Measurements from ENCODE around the gene LGALS7B. TPM values are rescaled to one million over a fixed set of nuclear protein-coding genes. Genes with fewer than 3 reads are reported as not detected.

The LGALS7B gene
- total RNA-seq, 1 experiment from 2014 or later: 3.2 TPM

DNA sequence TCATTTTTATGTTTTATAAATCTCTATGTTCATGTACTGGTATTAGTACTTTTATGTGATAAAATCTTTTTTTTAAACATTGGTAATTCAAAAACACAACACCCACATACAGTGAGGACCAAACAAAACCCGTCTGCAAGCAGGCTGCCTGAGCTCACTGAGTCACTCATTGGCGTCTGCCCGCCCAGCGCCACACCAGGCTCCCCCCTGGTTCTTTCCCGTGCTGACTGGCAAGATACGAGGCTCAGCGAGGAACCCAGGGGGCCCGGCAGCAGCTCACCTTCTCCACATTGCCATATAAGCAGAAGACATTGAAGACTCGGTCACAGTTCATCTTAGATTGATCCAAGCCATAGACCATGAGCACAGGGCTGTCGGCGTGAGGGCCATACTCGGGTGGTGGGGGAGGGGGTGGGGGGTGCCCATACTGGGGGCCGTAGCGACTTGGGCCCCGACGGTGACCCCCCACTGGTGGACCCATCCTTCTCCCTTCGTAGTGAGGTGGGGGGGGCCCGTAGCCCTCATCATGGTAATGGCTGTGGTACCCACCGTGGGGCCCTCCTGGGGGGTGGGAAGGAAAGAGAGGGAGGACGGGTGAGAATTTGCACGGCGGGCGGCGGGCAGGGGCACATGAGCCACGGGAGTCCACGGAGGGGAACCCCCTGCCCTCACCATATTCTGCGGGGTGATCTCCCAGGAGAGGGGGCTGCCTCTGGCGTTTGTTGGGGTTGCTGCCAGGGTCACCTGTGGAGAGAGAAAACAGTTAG lies 51.0 kb downstream of the LGALS7B start:
- Mint-ChIP-seq H3K4me3 (ENCODE audit: low read depth, unreplicated experiment) (peak overlapping the region; percentile 36), H3K27ac (ENCODE audit: unreplicated experiment) (peak overlapping the region; percentile 92), H3K9me3 (ENCODE audit: low read depth, unreplicated experiment) (no peaks in the 10 kb centered on the region), H3K4me1 (ENCODE audit: low read depth, unreplicated experiment) (peaks cover 34% of the 10 kb centered on the region), H3K27me3 (ENCODE audit: unreplicated experiment) (no peaks in the 10 kb centered on the region), H3K36me3 (ENCODE audit: insufficient read depth, unreplicated experiment) (peaks cover 99% of the 10 kb centered on the region)
- TF ChIP-seq, protein P1, sequence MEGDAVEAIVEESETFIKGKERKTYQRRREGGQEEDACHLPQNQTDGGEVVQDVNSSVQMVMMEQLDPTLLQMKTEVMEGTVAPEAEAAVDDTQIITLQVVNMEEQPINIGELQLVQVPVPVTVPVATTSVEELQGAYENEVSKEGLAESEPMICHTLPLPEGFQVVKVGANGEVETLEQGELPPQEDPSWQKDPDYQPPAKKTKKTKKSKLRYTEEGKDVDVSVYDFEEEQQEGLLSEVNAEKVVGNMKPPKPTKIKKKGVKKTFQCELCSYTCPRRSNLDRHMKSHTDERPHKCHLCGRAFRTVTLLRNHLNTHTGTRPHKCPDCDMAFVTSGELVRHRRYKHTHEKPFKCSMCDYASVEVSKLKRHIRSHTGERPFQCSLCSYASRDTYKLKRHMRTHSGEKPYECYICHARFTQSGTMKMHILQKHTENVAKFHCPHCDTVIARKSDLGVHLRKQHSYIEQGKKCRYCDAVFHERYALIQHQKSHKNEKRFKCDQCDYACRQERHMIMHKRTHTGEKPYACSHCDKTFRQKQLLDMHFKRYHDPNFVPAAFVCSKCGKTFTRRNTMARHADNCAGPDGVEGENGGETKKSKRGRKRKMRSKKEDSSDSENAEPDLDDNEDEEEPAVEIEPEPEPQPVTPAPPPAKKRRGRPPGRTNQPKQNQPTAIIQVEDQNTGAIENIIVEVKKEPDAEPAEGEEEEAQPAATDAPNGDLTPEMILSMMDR (IDR thresholded peaks at IDR 0.05; ENCODE audit: unreplicated experiment): no peak
- no TSS peak for BruUV-seq (replicated peaks)
- DNase-seq: no peak
- intact Hi-C loops (cut with micrococcal nuclease; ENCODE audit: unreplicated experiment): no loop called here
- CTCF ChIA-PET: interaction anchor here (1.3 kb wide), 1 partner anchor 90 kb away, joined by 4 read pairs; the partner anchor contains the start of genes MRPS12 and SARS2

- Mint-ChIP-seq H3K36me3 (ENCODE audit: insufficient read depth, unreplicated experiment) (peaks cover 99% of the 10 kb centered on the region), H3K27me3 (ENCODE audit: unreplicated experiment) (no peaks in the 10 kb centered on the region), H3K4me3 (ENCODE audit: low read depth, unreplicated experiment) (peak overlapping the region; percentile 1), H3K9me3 (ENCODE audit: low read depth, unreplicated experiment) (no peaks in the 10 kb centered on the region), H3K4me1 (ENCODE audit: low read depth, unreplicated experiment) (peaks cover 34% of the 10 kb centered on the region), H3K27ac (ENCODE audit: unreplicated experiment) (peak overlapping the region; percentile 26)
- intact Hi-C loops (cut with micrococcal nuclease; ENCODE audit: unreplicated experiment): no loop called here
- no TSS peak for BruUV-seq (replicated peaks)
- TF ChIP-seq, protein P1 (IDR thresholded peaks at IDR 0.05; ENCODE audit: unreplicated experiment): no peak
- CTCF ChIA-PET: no interaction called here
- DNase-seq: no peak
Measured at GRCh38 chr19:38840583-38840968, 51.6 kb downstream of the LGALS7B start.

Other genes starting within 250 kb of the LGALS7B start
- 1.2 TPM in 1 of 2 replicates, not detected in the other for gene MAP4K1, start 171.2 kb upstream of the LGALS7B start, total RNA-seq (2022)
- gene EIF3K, start 170.0 kb upstream of the LGALS7B start, total RNA-seq (2022): 334 and 338 TPM in 2 replicates
- gene ACTN4, start 141.6 kb upstream of the LGALS7B start, total RNA-seq (2022): 1,462 and 1,577 TPM in 2 replicates
- gene CAPN12, start 44.7 kb upstream of the LGALS7B start, total RNA-seq (2022): 14.5 and 14.7 TPM in 2 replicates
- gene LGALS7, start 15.7 kb upstream of the LGALS7B start, total RNA-seq (2022): not detected in 2 replicates
- 321 and 537 TPM in 2 replicates for gene LGALS4, start 23.7 kb downstream of the LGALS7B start, total RNA-seq (2022)
- gene ECH1, start 42.6 kb downstream of the LGALS7B start, total RNA-seq (2022): 253 and 291 TPM in 2 replicates
- 383 and 408 TPM in 2 replicates for gene HNRNPL, start 60.8 kb downstream of the LGALS7B start, total RNA-seq (2022)
- 4.1 TPM in 2 replicates for gene RINL, start 89.1 kb downstream of the LGALS7B start, total RNA-seq (2022)
- gene SIRT2, start 110.4 kb downstream of the LGALS7B start, total RNA-seq (2022): 51.7 and 55.6 TPM in 2 replicates
- gene NFKBIB, start 110.8 kb downstream of the LGALS7B start, total RNA-seq (2022): 54.4 and 62.6 TPM in 2 replicates
- 0.57 and 1.2 TPM in 2 replicates for gene CCER2, start 123.0 kb downstream of the LGALS7B start, total RNA-seq (2022)
- gene SARS2, start 141.6 kb downstream of the LGALS7B start, total RNA-seq (2022): 52.1 and 58.1 TPM in 2 replicates
- gene MRPS12, start 141.7 kb downstream of the LGALS7B start, total RNA-seq (2022): 73.1 and 88.2 TPM in 2 replicates
- gene FBXO17, start 186.5 kb downstream of the LGALS7B start, total RNA-seq (2022): 20.1 and 24.2 TPM in 2 replicates
- gene FBXO27, start 243.3 kb downstream of the LGALS7B start, total RNA-seq (2022): 9.6 and 14.6 TPM in 2 replicates